Activated T-helper 2 cell treated with anti-CD3 and anti-CD28 coated beads, Interferon-gamma antibody, Interleukin-2, Interleukin-4, amounts not matched to agents 10 μg/mL and 5 μg/mL and 100 μg/mL, durations not matched to agents 14 hours and 24 hours and 36 hours (primary cell): Measurements from ENCODE around the gene LTBR. TPM values are rescaled to one million over a fixed set of nuclear protein-coding genes. Genes with fewer than 3 reads are reported as not detected.
A peak's percentile ranks its signal among the peaks of the same experiment; 100 is the strongest.

Source experiments
- DNase-seq: peaks from one replicate; pipeline ENCODE4 v3.0.0; 2021; ENCODE audit warnings: low spot score
- H3K27ac Mint-ChIP-seq: one replicate; pipeline ENCODE4 v1.8.0; 2021; ENCODE audit warnings: mixed read lengths
- H3K27me3 Mint-ChIP-seq: one replicate; pipeline ENCODE4 v1.8.0; 2021; ENCODE audit warnings: low read depth, mixed read lengths
- H3K36me3 Mint-ChIP-seq: one replicate; pipeline ENCODE4 v1.8.0; 2021; ENCODE audit warnings: low read depth, mixed read lengths
- H3K4me1 Mint-ChIP-seq: one replicate; pipeline ENCODE4 v1.8.0; 2021; ENCODE audit warnings: low read depth, mixed read lengths
- H3K4me3 Mint-ChIP-seq: one replicate; pipeline ENCODE4 v1.8.0; 2021; ENCODE audit warnings: low read depth, mild to moderate bottlenecking, moderate library complexity, mixed read lengths
- H3K9me3 Mint-ChIP-seq: one replicate; pipeline ENCODE4 v1.8.0; 2021; ENCODE audit warnings: mixed read lengths
- intact Hi-C: fragments of 100-400 bp; cut with micrococcal nuclease; formaldehyde crosslinking; loops from one replicate; pipeline ENCODE4 v1.15.1; 2023
- total RNA-seq: library from RNA; stranded (reverse); gene quantifications from 2 replicates; pipeline ENCODE4 v1.2.3, GENCODE V29; 2022

LTBR gene
- total RNA-seq, 1 donor from 2014 or later, result 0.50 TPM

- intact Hi-C loops, result no loop called here
- no peaks in the 10 kb centered on the region for H3K36me3 Mint-ChIP-seq
- peaks cover 7% of the 10 kb centered on the region for H3K4me1 Mint-ChIP-seq
- H3K27me3 Mint-ChIP-seq, result peaks cover 10% of the 10 kb centered on the region
- no peak overlapping the region for H3K4me3 Mint-ChIP-seq
- H3K27ac Mint-ChIP-seq, result no peak overlapping the region
- DNase-seq, result no peak
- no peaks in the 10 kb centered on the region for H3K9me3 Mint-ChIP-seq
Measured at GRCh38 chr12:6352193-6353173, 31.5 kb upstream of the LTBR start.

GRCh38 chr12:6354495-6355393 is 29.2 kb upstream of the LTBR start:
- no peaks in the 10 kb centered on the region for H3K36me3 Mint-ChIP-seq
- no peak overlapping the region for H3K27ac Mint-ChIP-seq
- no peak overlapping the region for H3K4me3 Mint-ChIP-seq
- intact Hi-C loops, result no loop called here
- H3K9me3 Mint-ChIP-seq, result no peaks in the 10 kb centered on the region
- no peak for DNase-seq
- peaks cover 14% of the 10 kb centered on the region for H3K27me3 Mint-ChIP-seq
- peaks cover 5% of the 10 kb centered on the region for H3K4me1 Mint-ChIP-seq

GRCh38 chr12:6355491-6356373 is 28.2 kb upstream of the LTBR start:
- Mint-ChIP-seq H3K27me3 (peaks cover 16% of the 10 kb centered on the region), H3K4me3 (no peak overlapping the region), H3K27ac (no peak overlapping the region), H3K4me1 (peaks cover 7% of the 10 kb centered on the region), H3K9me3 (no peaks in the 10 kb centered on the region), H3K36me3 (no peaks in the 10 kb centered on the region)
- intact Hi-C loops, result no loop called here
- no peak for DNase-seq

GRCh38 chr12:6356374-6356820 is 27.6 kb upstream of the LTBR start:
- intact Hi-C loops, result no loop called here
- H3K4me1 Mint-ChIP-seq, result peaks cover 10% of the 10 kb centered on the region
- H3K36me3 Mint-ChIP-seq, result no peaks in the 10 kb centered on the region
- peaks cover 16% of the 10 kb centered on the region for H3K27me3 Mint-ChIP-seq
- H3K9me3 Mint-ChIP-seq, result no peaks in the 10 kb centered on the region
- no peak for DNase-seq
- no peak overlapping the region for H3K27ac Mint-ChIP-seq
- no peak overlapping the region for H3K4me3 Mint-ChIP-seq

GRCh38 chr12:6358881-6359280 is 25.1 kb upstream of the LTBR start:
- no peak for DNase-seq
- no peak overlapping the region for H3K4me3 Mint-ChIP-seq
- H3K27me3 Mint-ChIP-seq, result peaks cover 16% of the 10 kb centered on the region
- no peaks in the 10 kb centered on the region for H3K36me3 Mint-ChIP-seq
- H3K4me1 Mint-ChIP-seq, result peaks cover 18% of the 10 kb centered on the region
- H3K9me3 Mint-ChIP-seq, result no peaks in the 10 kb centered on the region
- intact Hi-C loops, result no loop called here
- H3K27ac Mint-ChIP-seq, result no peak overlapping the region

GRCh38 chr12:6360080-6360571 is 23.8 kb upstream of the LTBR start:
- DNase-seq, result no peak
- Mint-ChIP-seq H3K4me3 (no peak overlapping the region), H3K27me3 (peaks cover 16% of the 10 kb centered on the region), H3K4me1 (peaks cover 22% of the 10 kb centered on the region), H3K36me3 (no peaks in the 10 kb centered on the region), H3K9me3 (no peaks in the 10 kb centered on the region), H3K27ac (no peak overlapping the region)
- intact Hi-C loops, result loop anchor here (2.0 to 5.0 kb wide), 2 partner anchors 19 to 38 kb away; no protein-coding TSS in a partner anchor

GRCh38 chr12:6360578-6361490 is 23.1 kb upstream of the LTBR start:
- no peaks in the 10 kb centered on the region for H3K36me3 Mint-ChIP-seq
- intact Hi-C loops, result loop anchor here (2.0 to 5.0 kb wide), 2 partner anchors 20 to 39 kb away; no protein-coding TSS in a partner anchor
- H3K27me3 Mint-ChIP-seq, result peaks cover 16% of the 10 kb centered on the region
- H3K4me3 Mint-ChIP-seq, result no peak overlapping the region
- no peak for DNase-seq
- no peak overlapping the region for H3K27ac Mint-ChIP-seq
- peaks cover 20% of the 10 kb centered on the region for H3K4me1 Mint-ChIP-seq
- H3K9me3 Mint-ChIP-seq, result no peaks in the 10 kb centered on the region

GRCh38 chr12:6361834-6362233 is 22.1 kb upstream of the LTBR start:
- peaks cover 9% of the 10 kb centered on the region for H3K27me3 Mint-ChIP-seq
- H3K4me3 Mint-ChIP-seq, result peak overlapping the region; percentile 15
- H3K9me3 Mint-ChIP-seq, result no peaks in the 10 kb centered on the region
- H3K36me3 Mint-ChIP-seq, result no peaks in the 10 kb centered on the region
- DNase-seq, result no peak
- intact Hi-C loops, result loop anchor here (2.0 to 5.0 kb wide), 2 partner anchors 21 to 40 kb away; no protein-coding TSS in a partner anchor
- peaks cover 17% of the 10 kb centered on the region for H3K4me1 Mint-ChIP-seq
- peak overlapping the region; percentile 60 for H3K27ac Mint-ChIP-seq

- Mint-ChIP-seq H3K9me3 (no peaks in the 10 kb centered on the region), H3K4me1 (peaks cover 20% of the 10 kb centered on the region), H3K36me3 (no peaks in the 10 kb centered on the region), H3K27ac (peak overlapping the region; percentile 60), H3K27me3 (peaks cover 7% of the 10 kb centered on the region), H3K4me3 (no peak overlapping the region)
- no peak for DNase-seq
- intact Hi-C loops, result loop anchor here (5.0 kb wide), 1 partner anchor 40 kb away; no protein-coding TSS in a partner anchor
Measured at GRCh38 chr12:6362403-6362802, 21.6 kb upstream of the LTBR start.

GRCh38 chr12:6363010-6363329 is 21.0 kb upstream of the LTBR start:
- no peaks in the 10 kb centered on the region for H3K36me3 Mint-ChIP-seq
- DNase-seq, result no peak
- intact Hi-C loops, result loop anchor here (5.0 kb wide), 1 partner anchor 41 kb away; no protein-coding TSS in a partner anchor
- H3K27me3 Mint-ChIP-seq, result peaks cover 6% of the 10 kb centered on the region
- H3K4me1 Mint-ChIP-seq, result peaks cover 24% of the 10 kb centered on the region
- no peaks in the 10 kb centered on the region for H3K9me3 Mint-ChIP-seq
- no peak overlapping the region for H3K4me3 Mint-ChIP-seq
- no peak overlapping the region for H3K27ac Mint-ChIP-seq
